Epithelial cell of proximal tubule (primary cell): ENCODE results near the gene AKAP6. TPM values are rescaled to one million over a fixed set of nuclear protein-coding genes. Genes with fewer than 3 reads are reported as not detected.

ENCODE experiments used
- DNase-seq: peaks from one replicate; pipeline ENCODE4 v3.0.0-alpha.2; 2011; ENCODE audit warnings: low read depth
- H3K4me3 ChIP-seq: 2 replicates; pipeline ENCODE4 v1.5.1; 2011; ENCODE audit warnings: low read depth, mild to moderate bottlenecking, low read length
- total RNA-seq: library from RNA; depleted of rRNA; stranded (reverse); fragments of >200 nt; gene quantifications from 2 replicates; pipeline ENCODE4 v1.2.3, GENCODE V29; 2015
- TF ChIP-seq, protein P1 (sequence below): conservative IDR thresholded peaks from 2 replicates; pipeline ENCODE4 v1.5.1; 2012; ENCODE audit warnings: low read depth, mild to moderate bottlenecking, low read length

The AKAP6 gene
- total RNA-seq, 1 donor from 2014 or later: 4.6 TPM

DNA sequence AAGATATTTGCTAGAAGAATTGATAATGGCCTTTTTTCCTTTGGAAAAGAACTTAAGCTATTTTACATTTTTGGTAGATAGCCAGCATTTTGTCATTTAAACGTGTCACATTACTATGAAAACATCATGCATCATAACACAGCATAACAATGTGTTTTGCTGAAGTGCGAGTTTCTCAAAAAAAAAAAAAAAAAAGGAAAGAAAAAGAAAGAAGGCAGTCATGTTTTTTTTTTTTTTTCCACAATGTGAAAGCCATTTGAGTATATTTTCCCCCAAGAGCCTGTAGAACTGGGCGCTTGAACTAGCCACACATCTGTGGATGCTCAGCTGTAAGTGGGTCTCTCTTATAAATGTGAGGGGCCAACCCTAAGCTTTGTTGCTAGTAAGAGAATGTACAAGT is 300.1 kb downstream of the AKAP6 start:
- H3K4me3 ChIP-seq: no peak overlapping the region
- TF ChIP-seq, protein P1, sequence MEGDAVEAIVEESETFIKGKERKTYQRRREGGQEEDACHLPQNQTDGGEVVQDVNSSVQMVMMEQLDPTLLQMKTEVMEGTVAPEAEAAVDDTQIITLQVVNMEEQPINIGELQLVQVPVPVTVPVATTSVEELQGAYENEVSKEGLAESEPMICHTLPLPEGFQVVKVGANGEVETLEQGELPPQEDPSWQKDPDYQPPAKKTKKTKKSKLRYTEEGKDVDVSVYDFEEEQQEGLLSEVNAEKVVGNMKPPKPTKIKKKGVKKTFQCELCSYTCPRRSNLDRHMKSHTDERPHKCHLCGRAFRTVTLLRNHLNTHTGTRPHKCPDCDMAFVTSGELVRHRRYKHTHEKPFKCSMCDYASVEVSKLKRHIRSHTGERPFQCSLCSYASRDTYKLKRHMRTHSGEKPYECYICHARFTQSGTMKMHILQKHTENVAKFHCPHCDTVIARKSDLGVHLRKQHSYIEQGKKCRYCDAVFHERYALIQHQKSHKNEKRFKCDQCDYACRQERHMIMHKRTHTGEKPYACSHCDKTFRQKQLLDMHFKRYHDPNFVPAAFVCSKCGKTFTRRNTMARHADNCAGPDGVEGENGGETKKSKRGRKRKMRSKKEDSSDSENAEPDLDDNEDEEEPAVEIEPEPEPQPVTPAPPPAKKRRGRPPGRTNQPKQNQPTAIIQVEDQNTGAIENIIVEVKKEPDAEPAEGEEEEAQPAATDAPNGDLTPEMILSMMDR: no peak
- no peak for DNase-seq

DNA sequence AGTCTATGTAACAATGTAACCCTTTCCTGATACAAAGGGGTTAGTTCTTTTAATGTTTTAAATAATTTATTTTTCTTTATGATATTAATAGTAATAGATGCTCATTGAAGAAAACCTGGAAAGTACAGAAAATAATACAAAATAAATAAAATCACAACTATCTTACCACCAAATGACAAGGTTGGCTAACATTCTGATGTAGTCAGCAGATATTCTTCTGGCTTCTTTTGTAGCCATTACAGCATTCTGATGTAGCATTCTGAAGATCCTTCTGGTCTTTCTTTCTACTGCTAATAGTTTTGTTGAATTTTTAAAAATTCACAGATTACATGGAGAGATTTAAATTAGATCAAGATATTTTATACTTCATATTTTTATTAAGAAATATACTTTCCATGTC is 301.6 kb downstream of the AKAP6 start:
- no peak overlapping the region for H3K4me3 ChIP-seq
- DNase-seq: no peak
- TF ChIP-seq, protein P1: no peak

DNA sequence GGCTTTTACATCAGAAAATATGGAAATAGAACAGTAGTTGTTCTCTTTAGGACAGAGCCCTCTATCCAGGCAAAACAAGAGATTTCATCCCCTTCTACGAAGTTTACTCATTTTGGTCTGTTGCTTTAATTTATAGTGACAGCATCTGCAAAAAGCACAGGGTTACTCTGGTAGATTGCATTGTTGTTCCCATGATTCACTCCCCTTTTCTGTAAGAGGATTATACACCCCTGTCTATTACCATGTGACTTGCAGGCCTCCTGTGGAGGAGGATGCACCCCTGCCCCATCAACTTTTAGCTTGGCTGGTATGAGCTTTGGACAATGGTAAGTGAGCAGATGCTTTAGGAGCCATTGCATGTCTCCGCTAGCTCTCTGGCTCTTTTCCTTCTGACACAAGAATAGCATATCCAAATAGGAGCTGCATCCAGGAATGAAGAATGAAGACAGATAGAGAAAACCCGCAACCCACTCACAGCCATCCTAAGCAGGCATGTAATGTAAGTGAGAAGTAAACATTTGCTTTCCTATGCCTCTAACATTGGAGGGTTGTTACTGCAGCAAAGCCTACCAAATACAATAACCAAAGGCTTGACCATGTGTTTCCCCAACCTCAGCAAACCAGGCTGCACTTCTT is 304.2 kb downstream of the AKAP6 start:
- DNase-seq: no peak
- TF ChIP-seq, protein P1: no peak
- H3K4me3 ChIP-seq: no peak overlapping the region

DNA sequence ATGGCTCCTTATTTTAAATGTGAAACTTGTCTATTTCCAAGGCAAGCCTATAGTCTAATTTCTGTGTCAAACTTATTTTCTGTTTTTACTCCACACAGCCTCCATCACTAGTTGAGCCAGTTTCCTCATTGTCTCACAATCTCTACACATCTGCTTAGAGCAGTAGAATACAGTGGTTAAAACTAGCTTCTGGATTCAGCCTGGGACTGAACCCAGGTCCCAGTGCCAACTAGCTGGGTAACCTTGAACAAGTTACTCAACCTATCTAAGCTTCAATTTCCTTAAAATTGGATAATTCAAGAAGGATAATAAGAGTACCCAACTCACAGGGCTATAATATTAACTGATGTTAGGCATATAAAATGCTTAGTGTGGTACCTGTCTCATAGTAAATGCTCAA is 304.8 kb downstream of the AKAP6 start:
- H3K4me3 ChIP-seq: no peak overlapping the region
- no peak for DNase-seq
- TF ChIP-seq, protein P1: no peak

DNA sequence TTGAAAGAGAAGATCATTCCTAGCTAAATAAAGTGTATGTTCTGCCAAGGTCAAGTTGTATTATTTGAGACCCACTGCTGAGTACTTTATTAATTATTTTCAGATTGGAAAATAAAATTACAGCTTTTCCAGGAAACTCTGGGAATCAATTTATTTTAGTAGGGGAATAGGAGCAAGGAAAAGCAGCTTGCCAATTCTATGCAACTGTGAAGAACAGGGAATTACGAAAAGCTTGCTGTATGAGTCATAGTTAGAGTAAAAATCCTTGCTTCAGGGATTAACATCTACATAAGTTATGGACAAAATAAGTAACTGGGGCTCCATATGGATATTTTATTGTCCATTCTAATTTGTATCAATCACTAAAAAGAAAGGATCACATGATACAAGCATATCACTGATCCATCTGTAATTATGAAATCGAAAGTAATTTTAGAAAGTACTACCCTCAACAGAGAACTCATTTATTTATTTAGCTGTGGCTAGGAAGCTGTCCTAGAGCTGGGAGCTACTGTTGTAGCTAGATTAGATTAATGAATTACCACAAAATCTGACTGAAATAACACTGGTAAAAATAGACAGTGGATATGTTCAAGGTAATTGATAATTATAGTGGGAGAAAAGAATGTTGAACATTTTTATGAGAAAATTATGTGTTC is 306.1 kb downstream of the AKAP6 start:
- TF ChIP-seq, protein P1: no peak
- peak; percentile 41 for DNase-seq
- no peak overlapping the region for H3K4me3 ChIP-seq

DNA sequence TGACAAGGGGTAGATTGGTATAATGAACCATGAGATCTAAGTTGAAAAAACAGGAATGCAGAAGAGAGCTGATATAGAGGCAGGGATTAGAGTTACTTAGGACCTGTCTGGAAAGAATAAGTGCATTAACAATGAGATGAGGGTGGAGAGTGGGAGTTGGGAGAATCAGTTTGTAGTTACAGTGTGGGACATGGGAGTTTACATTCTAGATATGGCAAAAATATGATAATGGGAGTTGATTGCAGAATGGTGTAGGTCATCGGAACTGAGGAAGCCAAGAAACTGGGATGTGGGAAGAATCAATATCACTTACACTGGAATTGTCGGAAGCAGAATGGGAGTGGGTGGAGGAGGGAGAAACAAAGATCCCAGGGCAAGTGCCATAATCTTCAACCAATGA is 308.5 kb downstream of the AKAP6 start:
- no peak for DNase-seq
- TF ChIP-seq, protein P1: no peak

DNA sequence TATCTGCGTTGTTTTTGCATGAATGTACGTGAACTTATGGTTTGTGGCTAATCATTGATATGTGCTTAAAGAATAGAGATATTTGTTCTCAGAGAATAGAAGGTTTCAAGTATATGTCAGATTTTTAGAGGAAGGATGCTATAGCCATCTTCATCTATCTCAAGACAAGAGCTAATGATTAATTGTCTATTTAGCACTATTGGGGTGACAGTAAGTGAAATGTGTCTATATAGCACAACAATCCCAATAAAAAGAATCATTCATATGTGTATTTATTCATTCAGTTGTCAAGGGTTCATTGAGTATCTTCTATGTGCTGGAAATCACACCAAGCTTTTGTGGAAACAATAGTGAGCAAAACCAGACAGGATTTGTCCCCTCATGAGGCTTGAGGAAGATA is 310.1 kb downstream of the AKAP6 start:
- no peak overlapping the region for H3K4me3 ChIP-seq
- no peak for DNase-seq
- TF ChIP-seq, protein P1: no peak

More for the DNA sequence above, 308.5 kb downstream of the AKAP6 start:
- H3K4me3 ChIP-seq: no peak overlapping the region
